GM18909 (cell line): ENCODE measurements around the gene ARL4D.
"Not testable (repeated sequence)": the region's sequence is repeated elsewhere in the genome, so short reads cannot be mapped to it uniquely, and the experiment has no call there.

ENCODE experiments used
- ATAC-seq: cut with Tn5 transposase; IDR thresholded peaks from one replicate; pipeline ENCODE4 v1.9.1; 2021; ENCODE audit warnings: mild to moderate bottlenecking; ENCODE audit not compliant: unreplicated experiment, poor library complexity

Gene ARL4D

DNA sequence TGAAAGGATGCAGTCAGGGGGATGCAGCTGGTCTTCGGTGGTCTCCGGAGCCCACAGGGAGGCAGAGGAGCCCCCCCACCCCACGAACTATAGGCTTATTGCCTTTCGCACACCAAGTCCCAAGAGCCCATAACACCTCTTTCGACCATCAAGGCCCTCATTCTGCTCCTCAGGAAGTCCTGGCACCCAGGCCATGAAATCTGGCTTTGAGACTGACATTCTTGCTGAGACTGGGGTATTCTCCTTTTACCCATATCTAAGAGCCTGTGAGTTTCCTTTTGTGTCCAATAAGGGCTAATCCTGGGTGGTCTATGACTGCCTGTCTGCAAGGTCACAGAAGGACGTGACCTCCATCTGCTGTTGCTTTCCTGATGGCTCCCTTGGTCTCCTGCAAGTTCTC, 6.4 kb upstream of the ARL4D start:
- no peak for ATAC-seq

DNA sequence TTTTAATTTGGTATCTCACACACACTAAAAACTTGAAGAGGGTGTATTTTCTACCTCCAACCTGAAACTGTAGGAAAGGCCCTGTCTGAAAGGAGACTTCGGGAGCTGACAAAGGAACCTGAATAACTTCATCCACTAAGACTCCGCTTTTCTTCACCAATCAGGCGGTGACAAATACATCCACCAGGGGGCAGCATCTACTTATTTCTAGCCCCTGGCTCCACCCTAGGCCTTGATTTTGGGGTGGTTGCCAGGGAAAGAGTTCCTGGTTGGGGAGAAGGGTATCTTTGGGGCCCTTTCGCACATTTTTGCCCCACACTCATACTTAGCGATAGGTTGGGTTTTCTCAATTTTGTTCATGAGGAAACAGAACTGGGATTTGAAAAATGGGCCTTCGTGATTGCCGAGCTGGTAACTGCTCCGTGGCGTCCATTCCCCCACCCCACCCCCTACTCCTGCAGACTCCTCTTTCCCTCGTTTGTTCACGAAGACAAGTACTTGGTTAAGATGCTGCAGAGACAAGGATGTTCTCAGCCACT, 4.8 kb upstream of the ARL4D start:
- ATAC-seq, result no peak

DNA sequence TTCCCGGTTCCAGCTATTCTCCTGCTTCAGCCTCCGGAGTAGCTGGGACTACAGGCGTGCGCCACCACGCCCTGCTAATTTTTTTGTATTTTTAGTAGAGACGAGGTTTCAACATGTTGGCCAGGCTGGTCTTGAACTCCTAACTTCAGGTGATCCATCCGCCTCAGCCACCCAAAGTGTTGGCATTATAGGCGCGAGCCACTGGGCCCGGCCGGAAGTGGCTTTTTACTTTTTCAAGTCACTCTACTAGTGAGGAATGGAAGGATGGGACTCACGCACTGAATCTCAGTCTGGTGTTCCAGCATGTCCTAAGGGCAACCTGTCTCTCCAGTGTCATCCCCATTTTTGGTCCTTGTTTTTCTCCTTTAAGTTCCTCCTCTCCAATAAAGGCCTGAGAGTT, 4.1 kb upstream of the ARL4D start:
- not testable (repeated sequence) for ATAC-seq

DNA sequence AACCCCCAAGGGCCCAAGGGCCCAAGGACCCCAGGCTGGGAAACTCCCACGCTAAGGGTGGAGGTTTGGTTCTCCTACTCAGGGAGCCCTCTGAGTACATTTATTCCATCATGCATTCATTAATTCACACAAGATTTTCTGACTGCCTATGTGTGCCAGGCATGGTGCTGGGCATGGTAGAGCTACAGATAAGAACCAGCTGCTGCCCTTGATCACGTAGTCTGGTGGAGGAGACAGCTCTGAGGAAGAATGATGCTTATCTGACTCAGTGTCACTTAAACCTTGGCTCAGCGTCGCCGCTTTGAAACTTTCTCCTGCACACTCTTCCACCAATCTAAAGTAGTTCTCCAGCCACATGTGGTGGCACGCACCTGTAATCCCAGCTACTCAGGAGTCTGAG, 3.6 kb upstream of the ARL4D start:
- no peak for ATAC-seq

DNA sequence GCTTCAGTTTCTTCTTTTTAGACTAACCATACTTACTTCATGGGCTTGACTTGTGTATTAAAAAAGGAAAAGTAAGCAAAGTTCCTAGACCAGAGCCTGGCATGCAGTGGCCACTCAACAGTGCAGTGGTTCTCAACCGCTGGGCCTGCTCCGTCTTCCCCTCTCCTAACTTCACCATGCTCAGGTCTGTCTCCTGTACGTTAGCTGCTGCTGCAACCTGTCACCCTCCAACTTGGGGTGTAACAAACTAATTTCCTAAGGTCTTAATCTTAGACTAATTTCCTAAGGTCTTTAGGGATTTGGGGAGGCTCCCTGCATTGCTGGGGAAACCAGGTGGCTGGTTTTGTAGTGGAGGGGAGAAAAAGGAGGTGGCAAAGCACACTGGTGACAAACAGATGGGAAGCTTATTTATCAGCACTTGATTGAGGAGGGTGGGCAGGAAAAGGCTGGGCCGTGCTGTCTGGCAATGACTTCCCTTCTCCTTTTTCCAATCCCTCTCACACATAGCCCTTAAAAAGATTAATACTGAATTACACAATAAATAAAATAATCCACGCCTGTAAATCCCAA, 2.2 kb upstream of the ARL4D start:
- no peak for ATAC-seq

DNA sequence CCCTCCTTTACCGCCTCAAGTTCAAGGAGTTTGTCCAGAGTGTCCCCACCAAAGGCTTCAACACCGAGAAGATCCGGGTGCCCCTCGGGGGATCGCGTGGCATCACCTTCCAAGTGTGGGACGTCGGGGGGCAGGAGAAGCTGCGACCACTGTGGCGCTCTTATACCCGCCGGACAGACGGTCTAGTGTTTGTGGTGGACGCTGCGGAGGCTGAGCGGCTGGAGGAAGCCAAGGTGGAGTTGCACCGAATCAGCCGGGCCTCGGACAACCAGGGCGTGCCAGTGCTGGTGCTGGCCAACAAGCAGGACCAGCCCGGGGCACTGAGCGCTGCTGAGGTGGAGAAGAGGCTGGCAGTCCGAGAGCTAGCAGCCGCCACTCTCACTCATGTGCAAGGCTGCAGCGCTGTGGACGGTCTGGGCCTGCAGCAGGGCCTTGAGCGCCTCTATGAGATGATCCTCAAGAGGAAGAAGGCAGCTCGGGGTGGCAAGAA, 1.1 kb downstream of the ARL4D start:
- no peak for ATAC-seq

DNA sequence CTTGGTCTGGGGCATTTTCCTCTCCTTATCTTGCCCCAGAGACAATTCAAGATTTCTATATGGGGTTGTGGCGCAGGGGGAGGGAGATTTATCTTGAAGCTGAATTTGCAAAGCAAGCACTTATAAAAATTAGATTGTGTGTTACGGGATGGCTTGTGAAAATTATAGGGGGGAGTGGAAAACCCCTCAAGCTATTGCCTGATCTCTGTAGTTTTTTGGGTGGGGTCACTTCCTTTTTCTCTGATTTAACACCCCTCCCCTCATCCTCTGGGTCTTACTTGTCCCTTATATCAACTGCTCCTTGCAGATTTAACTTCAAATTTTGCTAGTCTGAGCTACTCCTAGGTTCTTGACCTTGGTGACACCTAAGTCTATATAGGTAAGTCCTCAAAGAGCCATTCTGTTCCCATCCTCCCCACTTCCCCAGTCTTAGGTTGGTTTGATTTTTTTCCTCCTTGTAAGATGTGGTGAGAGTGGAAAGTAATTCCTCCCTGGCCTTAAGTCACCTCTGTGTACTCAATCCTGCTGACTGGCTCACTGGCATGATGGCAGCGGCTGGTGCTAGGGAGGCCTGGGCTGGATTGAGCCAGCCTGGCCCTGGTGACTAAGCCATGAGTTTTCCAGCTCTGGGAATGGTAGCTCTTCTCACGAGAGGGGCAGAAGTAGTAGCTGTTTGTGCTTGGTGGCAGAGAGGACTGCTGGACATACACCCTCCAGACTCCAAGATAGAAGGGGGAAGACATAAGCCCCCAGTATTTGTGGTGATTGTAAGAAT, 2.3 kb downstream of the ARL4D start:
- no peak for ATAC-seq

DNA sequence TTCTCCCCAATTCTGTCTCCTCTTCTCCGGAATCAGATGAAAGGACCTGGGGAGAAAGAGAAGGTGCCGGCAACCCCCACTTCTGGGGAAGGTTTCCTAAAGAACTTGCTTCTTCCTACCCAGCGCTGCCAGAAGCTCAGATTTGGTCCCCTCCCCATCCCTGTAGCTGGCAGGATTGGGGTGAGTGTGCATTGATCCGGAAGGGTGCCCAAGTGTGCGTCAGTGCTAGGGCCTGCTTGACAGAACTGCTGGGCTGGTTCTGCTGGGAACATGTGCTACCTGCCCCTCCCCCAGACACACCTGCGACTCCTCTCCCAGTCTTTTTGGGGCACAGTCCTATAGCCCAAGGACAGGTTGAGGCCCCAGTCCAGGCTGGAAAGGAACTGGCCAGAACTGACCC, 3.3 kb downstream of the ARL4D start:
- no peak for ATAC-seq

DNA sequence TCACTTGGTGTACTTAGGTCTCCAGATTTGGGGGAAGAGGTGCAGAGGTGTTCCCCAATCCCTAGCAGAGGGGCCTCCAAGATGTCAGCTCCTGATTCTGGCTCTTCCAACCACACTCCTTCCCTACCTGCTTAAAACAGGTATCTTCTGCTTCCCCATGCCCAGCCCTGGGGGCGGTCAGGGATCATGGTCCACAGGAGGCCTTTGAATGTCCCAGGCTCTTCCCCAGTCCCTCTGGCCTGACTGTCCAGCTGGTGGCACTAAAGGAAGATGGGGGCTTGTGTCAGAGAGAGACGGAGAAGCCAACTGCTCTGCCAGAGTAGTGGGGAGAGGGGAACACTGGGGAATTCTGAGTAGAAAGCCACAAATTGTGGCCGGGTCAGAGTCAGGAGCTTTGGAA, 3.8 kb downstream of the ARL4D start:
- no peak for ATAC-seq

DNA sequence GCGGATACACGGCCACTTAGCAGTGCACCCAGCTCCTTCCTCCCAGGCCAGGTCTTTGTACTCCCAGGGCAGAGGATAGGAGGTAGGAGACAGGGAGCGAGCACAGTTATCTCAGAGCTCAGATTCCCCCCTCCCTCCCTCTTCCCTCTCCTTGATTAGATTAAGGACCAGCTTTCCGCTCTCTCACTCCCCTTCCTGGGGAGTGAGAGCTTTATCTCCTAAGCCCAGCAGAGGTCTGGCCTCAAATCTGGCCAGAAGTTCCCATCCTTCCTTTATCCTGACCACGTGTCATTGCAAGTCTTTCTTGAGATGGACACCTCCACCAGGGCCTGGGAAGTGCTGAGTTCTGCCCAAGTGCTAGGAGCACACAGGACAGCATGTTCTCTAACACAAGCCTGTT, 5.1 kb downstream of the ARL4D start:
- ATAC-seq, result no peak

DNA sequence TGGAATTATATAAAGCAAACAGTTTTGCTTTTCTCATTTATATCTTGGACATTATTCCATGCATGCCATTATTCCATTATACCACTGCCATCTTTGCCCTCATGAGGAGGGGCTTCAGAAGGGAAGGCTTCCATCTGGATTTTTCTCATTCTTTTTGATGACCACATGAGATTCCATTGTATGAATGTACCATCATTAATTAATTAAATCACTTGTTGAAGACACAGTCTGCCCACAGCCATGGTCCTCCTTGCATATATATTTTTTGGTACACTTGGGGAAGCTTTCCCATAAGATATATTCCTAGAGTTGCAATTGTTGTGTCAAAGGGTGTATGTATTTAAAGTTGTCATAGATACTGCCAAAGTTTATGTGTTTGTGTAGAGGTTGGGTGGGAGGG, 7.1 kb downstream of the ARL4D start:
- ATAC-seq, result no peak

DNA sequence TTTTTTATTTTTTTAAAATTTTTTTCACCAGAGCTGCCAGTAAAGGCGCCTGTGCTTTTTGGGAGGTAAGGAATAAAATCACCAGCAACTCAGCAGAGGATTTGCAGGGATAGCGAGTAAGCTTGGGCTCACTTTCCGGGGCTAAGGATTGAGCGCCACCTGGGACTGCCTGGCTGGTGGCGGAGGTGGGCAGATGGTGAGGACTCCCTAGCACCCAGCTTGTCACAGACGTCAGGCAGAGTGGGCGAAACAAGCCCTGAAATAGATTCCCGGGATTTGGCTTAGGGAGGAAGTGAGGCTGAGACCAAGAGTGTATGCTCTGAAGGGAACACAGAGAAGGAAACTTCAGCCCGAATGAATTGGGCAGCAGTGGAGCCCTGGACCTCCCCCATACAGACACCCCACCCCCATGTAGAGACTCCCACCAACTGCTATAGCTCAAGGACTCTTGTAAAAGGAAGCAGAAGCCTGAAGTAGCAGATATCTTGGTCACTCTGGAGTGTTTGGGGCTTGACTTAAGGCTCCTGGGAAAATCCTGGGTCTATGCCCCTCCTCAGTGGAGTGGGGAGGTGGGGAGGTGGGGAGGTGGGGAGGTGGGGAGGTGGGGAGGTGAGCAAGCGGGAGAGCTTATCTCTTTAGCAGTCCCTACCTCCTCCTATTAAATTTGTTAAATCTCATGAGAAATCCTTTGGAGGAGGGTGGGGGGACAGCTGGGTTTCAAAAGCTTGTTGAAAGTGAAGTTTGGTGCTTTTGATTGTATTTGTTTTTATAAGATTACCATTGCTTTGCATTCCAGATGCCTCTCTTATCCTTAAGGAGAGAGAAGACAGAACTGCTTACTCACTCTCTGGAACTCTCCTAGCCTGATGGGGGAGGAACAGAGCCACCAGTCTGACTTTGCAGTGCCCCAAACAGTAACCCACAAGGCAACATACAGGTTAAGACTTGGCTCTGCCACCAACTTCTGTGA, 8.2 kb downstream of the ARL4D start:
- no peak for ATAC-seq

DNA sequence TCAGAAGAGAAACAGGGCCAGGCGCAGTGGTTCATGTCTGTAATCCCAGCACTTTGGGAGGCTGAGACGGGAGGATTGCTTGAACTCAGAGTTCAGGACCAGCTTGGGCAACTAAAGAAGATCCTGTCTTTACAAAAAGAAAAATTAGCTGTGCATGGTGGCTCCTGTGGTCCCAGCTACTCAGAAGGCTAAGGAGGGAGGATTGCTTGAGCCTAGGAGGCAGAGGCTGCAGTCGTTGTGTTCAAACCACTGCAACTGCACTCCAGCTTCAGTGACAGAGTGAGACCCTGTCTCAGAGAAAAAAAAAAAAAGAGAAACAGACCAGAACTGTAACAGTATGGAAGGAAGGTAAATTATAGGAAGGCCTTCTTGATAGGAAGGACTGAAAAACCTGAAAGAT, 10.3 kb downstream of the ARL4D start:
- ATAC-seq, result no peak

DNA sequence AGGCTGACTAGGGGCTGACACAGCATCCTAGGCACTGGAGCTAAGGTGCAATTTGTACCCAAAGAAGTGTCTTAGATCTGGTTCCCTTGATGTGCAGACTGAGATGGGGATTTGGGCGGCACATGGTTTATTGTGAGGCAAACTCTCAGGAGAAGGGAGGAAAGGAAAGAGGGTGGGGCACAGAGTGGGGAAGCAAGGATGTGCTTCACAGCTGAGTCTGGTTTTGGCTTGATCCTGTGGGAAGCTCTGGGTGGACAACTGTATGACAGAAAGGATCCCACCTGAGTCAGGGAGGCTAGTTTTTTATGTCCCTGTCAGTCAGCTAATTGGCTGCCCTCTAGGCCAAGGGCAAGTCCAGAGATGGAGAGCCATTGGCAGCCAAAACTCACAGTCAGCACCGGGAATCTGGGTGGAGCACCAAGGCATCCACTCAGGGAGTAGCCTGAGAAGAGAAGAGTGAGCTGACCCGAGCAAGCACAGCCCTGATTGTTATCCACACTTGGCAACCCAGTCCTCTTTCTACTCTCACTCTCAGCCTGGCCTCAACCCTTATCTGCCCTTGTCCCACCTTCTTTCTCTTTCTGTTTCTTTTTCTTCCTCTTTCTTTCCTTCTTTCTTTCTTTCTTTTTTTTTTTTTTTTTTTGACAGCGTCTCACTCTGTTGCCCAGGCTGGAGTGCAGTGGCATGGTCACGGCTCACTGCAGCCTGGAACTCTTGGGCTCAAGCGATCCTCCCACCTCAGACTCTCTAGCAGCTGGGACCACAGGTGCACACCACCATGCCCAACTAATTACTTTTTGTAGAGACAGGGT, 12.0 kb downstream of the ARL4D start:
- no peak for ATAC-seq

DNA sequence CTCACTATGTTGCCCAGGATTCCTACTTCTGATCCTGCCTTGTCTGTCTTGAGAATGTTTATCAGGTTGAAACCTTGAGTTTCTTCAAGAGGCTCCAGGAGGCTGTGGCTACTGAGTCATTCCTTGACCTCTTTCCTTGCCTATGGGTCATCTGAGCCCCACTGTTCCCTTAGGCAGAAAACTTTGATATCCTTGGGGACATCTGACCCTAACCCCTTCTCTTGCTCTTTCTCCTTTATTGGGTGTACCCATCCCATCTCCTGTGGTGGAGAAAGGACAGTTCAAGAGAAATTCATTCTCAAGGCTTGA, 12.5 kb downstream of the ARL4D start:
- no peak for ATAC-seq

DNA sequence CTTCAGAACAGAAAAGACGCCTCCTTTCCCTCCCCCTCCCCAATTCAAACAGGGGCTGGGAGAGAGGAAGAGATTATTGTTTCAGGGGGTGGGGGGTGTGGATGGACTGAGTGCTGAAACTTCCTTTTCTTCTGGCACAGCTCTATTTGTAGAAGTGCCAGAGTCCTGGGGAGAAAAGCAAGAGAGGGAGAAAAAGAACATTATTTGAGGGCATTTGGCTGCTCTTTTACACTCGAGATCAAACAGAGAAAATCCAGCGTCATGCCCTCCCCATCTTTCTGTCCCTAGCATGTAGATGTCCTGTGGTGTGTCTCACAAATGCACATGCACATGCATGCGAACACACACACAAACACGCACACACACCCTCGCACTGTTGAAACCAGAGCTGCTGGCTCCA, 13.0 kb downstream of the ARL4D start:
- ATAC-seq, result no peak

DNA sequence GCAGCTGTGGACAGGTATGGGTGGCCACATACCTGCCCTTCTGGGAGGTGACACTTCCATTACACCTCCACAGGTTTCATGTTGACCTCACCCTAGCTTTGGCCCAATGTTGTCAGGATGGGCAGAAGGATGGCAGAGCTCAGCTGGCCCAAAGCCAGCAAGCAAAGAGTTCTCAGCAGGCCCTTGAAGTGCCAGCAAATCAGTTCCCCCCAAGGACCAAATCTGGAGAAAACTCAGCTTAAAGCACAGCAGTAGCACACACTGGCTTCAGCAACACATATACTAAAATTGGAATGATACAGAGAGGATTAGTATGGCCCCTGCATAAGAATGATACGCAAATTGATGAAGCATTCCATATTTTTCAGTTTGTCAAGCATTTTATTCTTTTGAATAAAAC, 13.4 kb downstream of the ARL4D start:
- ATAC-seq, result no peak

DNA sequence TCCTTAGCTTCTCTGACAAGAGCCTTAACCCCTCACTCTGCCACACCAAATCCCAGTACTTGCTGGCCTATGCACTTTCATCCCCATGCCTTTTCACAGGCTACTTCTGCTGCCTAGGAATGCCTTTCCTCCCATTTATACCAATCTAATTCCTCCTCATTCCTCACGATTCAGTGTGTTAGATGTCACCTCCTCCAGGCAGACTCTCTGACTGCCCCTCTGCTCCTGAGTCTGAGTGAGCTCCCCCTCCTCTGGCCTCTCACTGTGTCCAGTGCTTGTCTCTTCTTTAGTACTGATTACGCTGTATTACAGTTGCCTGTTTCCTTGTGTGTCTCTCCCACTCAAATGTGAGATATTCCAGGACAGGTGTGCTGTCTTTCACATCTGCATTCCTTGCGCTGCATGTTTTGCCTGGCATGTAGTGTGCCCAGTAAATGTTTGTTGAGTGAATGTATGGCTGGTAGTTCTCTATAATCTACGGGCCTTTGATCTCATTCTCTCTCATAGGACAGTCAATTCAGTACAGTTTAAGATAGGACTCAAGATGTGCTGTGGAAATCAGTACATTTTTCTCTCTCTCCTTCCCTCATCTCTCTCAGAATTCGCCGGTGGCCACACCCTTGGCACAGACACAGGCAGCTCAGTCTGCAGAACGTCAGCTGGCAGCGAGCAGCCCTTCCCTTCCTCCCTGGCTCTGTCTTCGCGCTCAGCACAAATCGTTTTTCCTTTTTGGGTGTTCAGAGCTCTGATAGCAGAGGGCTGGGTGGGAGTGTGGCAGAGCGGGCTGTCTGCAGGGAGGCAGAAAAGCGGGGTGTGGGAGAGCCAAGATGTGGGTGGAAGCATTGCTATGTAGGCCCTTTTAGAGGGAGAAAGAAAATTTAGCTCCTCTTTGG, 18.5 kb downstream of the ARL4D start:
- no peak for ATAC-seq
